Choroid plexus epithelial cell (primary cell): Measurements from ENCODE around the gene USP54.

Experiments used
- DNase-seq: peaks from one replicate; pipeline ENCODE4 v3.0.0-alpha.2; 2010; ENCODE audit warnings: low read depth
- H3K4me3 ChIP-seq: 2 replicates; pipeline ENCODE4 v1.5.1; 2011; ENCODE audit warnings: low read depth, mild to moderate bottlenecking, control low read depth, low read length, moderate library complexity
- CTCF ChIP-seq: conservative IDR thresholded peaks from 2 replicates; pipeline ENCODE4 v1.5.1; 2011; ENCODE audit warnings: low read depth, mild to moderate bottlenecking, control low read depth, inconsistent platforms, low read length, moderate library complexity

The USP54 gene

GRCh38 chr10:73590881-73591799 is at the start of gene USP54:
USP54 (minus strand) TSS chr10:73591342; CDS start chr10:73575658, 15,684 bp downstream.
- DNase-seq, result peak; percentile 92
- no peak for TF ChIP-seq CTCF
- H3K4me3 ChIP-seq, result peak within 1 kb of the TSS; percentile 38

GRCh38 chr10:73639286-73639685 is 48.1 kb upstream of the USP54 start:
- no peak for DNase-seq
- H3K4me3 ChIP-seq, result no peak overlapping the region
- TF ChIP-seq CTCF, result no peak

GRCh38 chr10:73635781-73636180 is 44.6 kb upstream of the USP54 start:
- TF ChIP-seq CTCF, result no peak
- H3K4me3 ChIP-seq, result no peak overlapping the region
- DNase-seq, result no peak

- no peak for TF ChIP-seq CTCF
- DNase-seq, result no peak
- H3K4me3 ChIP-seq, result no peak overlapping the region
These were observed 43.3 kb upstream of the USP54 start for GRCh38 chr10:73634421-73634820.

- no peak overlapping the region for H3K4me3 ChIP-seq
- no peak for DNase-seq
- TF ChIP-seq CTCF, result no peak
These were observed 38.0 kb upstream of the USP54 start for GRCh38 chr10:73629165-73629564.

- no peak for TF ChIP-seq CTCF
- DNase-seq, result no peak
- H3K4me3 ChIP-seq, result no peak overlapping the region
These were observed 37.3 kb upstream of the USP54 start for GRCh38 chr10:73628405-73628804.

- no peak for TF ChIP-seq CTCF
- no peak overlapping the region for H3K4me3 ChIP-seq
- DNase-seq, result no peak
These were observed 36.2 kb upstream of the USP54 start for GRCh38 chr10:73627300-73627699.
